G401.6 (cell line): Measurements from ENCODE around the gene ESYT3.
"Not testable (repeated sequence)": the region's sequence is repeated elsewhere in the genome, so short reads cannot be mapped to it uniquely, and the experiment has no call there.

ENCODE experiments used
- FAIRE-seq: peaks from 2 replicates; lab custom pipeline; 2012; peaks lifted over from hg19 to GRCh38; lab: Jason Lieb, UNC

Gene ESYT3

DNA sequence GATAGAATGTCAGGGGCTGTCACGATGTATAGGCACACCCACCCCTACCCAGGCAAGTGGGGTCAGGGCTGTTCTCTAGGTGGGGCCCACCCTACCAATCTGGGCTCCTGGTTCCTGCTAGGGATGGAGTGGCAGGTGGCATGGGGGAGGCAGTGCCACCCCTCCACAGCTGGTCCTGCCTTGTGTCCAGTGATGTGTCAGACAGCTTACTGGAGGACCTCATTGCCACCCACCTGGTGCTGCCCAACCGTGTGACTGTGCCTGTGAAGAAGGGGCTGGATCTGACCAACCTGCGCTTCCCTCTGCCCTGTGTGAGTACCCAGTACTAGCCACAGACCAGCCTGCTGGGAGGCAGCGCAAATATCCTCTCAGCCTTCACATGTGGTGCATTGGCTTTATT, 27.5 kb downstream of the ESYT3 start:
- no peak for FAIRE-seq

DNA sequence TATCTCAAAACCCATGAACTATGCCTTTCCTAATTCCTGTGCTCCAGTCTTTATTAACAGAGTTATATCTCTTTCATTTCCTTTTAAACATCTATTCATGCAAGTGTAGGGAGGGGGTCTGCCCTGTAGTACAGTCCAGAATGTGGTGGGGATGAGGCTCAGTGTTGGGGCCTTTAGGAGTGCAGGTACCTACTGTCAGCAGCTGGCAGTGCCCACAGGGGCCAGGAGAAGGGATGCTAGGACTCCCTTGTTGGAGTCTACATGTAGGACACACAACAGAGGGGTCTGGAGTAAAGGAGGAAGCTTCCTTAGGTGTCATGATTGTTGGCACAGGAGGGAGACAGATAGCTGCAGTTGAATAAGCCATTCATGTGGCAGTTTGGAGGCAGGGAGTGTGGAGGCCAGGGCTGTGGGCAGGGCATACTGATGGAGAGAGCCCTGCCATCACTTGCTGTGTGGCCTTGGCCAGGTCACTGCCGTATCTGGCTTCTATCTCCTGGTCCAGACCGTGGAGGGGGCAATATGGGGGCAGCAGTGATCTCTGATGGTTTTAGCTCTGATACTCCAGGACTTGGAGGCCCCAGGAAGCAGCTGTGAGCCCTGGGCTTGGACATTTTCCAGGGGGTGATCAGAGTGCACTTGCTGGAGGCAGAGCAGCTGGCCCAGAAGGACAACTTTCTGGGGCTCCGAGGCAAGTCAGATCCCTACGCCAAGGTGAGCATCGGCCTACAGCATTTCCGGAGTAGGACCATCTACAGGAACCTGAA, 29.5 kb downstream of the ESYT3 start:
- no peak for FAIRE-seq

DNA sequence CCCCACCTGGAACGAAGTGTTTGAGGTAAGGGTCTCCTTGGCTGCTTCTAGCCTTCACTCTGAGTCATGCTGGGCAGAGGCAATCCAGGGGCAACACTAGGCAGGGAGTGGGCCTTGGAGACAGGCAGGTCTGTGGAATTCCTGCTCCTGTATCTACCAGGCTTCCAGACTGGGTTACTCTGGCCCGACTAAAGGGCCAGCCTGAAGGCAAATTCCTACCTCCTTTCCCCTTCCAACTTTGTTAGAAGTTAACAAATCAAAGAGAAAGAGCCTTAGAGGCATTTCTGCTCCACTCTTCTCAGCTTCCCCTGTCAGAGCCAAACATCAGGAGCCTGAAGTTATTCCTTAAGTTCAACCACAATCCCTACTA, 30.1 kb downstream of the ESYT3 start:
- FAIRE-seq = no peak

DNA sequence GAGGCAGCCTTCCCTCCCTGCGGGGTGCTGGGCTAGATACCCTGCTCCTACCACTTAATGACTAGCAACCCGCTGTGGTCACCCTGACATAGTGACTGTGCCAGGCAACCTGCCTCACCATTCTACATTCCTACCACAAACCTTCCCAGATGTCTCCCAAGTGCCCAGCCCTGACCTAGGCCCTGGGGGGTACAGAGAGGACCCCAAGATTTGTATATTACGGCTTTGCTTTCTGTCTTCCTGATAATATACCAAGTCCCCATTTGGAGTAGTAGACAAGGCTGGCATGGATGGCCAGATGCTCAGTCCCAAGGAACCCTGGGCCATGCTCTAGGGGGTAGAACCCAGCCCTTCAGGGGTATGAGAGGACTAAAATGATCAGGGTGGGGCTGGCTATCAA, 31.0 kb downstream of the ESYT3 start:
- FAIRE-seq = no peak

DNA sequence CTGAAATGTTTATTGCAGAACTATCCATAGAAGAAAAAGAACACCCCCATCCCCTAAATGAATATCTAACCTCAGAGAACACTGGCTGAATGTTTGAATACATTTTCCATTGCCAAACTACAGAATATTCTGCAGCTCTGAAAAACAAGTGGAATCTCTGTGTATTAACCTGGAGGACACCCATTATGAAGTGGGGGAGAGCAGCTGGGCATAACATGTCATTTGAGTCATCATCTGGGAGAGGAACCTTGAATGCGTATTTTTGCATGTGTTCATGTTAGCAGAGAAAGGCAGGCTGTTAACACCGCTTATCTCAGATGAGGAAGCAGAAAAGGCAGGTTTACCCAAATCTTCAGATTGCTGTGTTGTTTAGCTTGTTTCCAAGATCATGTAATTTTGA, 31.5 kb downstream of the ESYT3 start:
- no peak for FAIRE-seq

DNA sequence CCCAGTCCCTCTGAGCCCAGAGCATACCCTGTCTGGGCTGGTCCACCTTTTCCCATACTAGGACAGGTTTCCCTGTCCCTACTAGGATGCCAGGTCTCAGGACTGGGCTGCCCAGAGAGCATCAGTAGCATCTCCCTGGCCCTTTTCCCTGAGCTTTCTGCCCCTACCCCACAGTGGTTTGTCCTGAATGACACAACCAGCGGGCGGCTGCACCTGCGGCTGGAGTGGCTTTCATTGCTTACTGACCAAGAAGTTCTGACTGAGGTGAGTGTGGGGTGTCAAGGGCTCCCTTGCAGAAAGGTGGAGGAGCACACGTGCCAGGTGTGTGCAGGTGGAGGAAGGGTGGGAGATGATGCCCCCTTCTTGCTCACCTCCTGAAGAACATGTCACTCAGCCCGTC, 33.5 kb downstream of the ESYT3 start:
- FAIRE-seq = no peak

DNA sequence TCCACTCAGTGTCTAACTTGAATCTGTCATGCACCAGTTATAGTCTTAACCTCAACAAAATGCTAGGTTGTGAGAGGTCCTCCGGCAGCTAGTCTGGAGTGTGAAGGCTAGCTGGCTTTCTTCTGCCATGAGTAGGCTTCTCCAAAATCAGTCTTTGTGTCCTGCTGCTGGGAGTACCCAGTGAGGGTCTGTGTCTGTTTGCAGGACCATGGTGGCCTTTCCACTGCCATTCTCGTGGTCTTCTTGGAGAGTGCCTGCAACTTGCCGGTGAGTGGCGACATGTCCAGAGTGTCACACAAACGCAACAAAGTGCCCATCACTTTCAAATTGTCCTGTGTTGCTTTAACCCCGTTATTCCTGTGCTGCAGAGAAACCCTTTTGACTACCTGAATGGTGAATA, 34.0 kb downstream of the ESYT3 start:
- no peak for FAIRE-seq

DNA sequence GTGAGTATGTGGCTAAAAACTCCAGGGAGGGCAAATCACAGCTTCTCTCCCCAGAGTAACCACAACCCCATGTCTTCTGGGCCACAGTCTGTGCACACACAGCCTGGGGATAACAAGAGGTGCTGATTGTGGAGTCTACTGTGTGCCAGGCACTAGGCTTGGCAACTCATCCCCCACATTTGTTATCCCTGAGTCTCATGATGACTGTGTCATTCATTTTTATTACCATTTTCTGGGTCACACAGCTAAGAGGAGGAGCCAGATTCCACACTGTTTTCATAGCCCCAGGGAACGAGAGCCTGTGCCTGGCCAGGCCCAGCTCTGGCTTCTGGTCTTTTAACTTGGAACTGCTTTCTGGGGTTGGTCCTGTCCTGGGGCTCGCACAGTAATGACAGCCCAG, 34.5 kb downstream of the ESYT3 start:
- no peak for FAIRE-seq

DNA sequence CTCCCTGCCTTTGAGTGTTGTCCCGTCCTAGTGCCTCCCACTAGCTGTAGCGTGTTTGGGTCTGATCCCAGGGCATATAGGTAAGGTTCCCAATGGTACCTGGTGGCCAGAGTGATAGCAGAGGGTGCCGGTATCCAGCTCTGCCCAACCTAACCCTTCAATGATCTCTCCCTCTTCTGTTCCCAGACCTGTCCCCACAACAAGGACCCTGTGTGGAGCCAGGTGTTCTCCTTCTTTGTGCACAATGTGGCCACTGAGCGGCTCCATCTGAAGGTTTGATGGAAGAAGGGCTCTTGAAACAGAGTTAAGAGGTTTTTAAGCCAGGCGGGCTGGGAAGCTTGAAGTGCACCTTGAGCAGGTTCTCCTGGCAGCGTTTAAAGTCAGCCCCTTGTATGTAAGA, 35.5 kb downstream of the ESYT3 start:
- FAIRE-seq = no peak

DNA sequence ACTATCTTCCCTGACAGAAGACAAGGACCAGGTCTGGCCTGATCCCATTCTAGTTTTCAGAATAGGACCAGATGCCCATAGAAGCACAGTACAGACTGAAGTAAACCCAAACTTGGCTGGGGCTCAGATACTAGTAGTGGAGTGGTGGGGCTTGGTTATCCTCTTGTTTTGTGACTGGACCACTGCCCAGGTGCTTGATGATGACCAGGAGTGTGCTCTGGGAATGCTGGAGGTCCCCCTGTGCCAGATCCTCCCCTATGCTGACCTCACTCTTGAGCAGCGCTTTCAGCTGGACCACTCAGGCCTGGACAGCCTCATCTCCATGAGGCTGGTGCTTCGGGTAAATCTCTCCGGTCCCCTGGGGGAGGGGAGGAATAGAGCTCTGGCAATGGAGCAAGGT, 36.3 kb downstream of the ESYT3 start:
- no peak for FAIRE-seq

DNA sequence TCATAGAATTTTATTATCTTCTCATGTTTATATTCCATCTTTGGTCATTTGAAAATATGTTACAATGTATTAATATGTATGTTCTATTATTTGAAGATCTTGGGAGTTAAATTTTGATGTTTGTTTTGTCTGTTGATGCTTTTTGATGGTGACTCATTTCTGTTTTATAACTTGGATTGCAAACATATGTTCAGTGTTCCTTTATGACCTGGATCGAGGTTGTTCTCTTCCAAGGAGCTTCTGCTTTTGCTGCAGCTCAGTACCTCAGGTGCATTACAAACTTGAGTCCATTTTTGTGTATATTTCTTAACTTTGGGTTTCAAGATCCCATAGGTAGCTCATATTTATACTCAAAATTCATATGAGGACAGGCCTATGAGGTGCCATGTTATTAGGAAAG, 37.1 kb downstream of the ESYT3 start:
- no peak for FAIRE-seq

DNA sequence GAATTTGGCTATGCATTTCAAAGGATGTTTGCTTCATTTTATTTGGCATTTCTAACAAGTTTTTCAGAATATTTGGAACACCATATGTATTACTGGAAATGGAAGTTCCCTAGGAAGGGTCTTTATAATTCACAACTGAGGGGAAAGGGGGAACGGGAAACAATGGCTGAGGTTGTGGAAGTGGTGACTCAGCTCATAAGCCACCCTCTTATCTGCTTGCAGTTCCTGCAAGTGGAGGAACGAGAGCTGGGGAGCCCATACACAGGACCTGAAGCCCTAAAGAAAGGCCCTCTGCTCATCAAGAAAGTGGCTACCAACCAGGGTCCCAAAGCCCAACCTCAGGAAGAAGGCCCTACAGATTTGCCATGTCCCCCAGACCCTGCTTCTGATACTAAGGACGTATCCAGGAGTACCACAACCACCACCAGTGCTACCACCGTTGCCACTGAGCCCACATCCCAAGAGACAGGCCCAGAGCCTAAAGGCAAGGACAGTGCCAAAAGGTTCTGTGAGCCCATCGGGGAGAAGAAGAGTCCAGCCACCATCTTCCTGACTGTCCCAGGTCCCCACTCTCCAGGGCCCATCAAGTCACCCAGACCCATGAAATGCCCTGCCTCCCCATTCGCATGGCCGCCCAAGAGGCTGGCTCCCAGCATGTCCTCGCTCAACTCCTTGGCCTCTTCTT, 37.9 kb downstream of the ESYT3 start:
- FAIRE-seq = no peak

DNA sequence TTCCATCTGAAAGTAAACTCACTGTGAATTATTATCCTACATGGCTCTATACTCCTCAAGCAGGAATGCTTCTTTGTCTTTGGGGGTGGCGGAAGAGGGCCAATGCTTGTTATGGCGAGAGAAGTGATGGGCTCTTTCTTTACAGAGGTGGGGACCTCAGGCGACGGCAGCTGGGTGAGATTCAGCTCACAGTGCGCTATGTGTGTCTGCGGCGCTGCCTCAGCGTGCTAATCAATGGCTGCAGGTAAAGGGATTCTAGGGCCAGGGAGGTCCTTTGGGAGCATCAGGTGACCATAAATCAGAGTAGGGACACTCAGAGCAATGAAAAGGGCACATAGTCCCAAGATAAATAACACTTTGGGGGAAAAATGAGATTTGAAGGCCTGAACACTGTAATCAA, 39.0 kb downstream of the ESYT3 start:
- FAIRE-seq = no peak

DNA sequence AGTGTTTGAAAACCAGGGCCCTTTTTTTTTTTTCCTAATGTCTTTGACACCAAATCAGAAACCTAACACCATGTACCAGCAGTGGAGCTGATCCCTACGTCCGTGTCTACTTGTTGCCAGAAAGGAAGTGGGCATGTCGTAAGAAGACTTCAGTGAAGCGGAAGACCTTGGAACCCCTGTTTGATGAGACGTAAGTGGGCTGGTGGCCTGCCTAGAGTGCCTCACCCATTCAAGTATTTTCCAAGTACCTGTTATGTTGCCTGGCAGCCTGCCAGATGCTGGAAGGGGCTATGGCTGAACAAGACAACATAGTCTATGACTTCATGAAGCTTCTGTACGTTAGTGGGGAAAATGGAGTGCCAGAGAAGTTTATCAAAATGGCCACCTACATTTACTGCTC, 39.7 kb downstream of the ESYT3 start:
- FAIRE-seq = no peak

DNA sequence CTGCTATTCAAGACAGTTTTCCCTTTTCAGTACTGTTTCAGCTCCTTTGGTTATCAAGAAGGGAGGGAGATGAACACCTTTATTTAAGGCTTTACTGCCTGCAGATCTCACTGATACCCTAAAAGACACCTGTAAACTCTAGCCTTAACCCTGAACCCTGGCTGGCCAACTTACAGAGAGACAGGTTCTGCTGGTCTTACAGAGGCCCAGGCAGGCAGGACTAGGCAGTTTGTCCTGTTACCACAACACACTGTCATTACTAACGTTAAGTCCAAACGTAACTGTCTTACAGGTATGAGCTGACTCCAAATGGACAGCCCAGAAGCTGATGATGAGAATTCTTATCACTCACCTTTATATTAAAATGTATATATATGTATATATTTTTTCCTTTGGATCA, 42.1 kb downstream of the ESYT3 start:
- no peak for FAIRE-seq

DNA sequence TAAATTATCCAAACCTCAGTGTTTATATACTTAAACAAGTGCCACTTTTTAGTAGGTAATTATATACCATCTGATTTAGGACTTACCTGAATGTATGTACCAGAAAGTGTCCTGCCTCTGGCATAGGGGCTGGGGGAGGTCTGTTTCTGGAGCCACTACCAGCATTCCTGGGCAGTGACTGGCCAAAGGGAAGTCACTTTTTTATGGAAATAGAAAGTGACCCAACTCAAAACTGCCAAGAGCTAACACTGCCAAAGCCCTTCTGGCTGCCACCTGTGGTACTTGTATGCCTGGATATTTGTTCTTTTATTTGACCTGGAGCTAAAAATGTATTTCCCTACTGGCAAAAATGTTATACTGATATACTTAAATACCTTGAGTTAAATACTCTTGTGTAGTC, 42.7 kb downstream of the ESYT3 start:
- no peak for FAIRE-seq

DNA sequence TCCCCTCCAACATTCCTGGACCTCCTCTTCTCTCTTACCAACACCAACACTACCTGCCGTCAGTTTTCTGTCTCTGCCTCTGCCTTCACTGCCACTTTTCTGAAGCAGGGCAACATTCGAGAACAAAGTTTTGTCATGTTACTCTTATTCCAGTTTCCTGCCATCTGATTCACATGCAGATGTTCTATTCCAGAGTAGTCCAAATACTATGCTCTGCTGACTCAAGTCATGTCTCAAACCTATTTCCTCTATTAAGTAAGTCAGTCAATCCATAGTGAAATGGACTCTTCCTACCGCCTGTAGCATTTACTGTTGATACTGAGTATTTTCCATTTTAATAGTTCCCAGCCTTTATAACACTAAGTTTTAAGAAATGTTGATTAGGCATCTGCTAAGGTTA, 43.4 kb downstream of the ESYT3 start:
- no peak for FAIRE-seq

DNA sequence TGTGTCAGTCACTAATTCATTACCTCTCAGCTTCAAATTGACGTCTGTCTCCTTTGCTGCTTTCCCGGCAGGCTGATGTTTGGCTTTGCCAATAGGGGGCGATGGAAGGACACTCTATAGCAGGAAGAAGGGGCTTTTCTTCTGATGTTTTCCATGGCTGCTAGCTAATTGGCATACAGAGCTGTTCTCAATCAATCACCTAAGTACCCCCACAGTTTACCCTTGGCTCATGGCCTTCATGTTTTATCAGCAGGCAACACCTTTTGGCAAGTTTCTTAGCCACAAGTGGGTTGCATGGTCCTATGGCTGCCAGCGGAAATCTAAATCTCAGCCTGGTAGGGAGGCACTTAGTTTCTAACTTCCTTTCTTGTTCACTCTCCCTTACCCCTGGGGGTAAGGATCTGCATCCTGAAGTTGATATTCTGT, 45.0 kb downstream of the ESYT3 start:
- FAIRE-seq = peak; percentile 89

DNA sequence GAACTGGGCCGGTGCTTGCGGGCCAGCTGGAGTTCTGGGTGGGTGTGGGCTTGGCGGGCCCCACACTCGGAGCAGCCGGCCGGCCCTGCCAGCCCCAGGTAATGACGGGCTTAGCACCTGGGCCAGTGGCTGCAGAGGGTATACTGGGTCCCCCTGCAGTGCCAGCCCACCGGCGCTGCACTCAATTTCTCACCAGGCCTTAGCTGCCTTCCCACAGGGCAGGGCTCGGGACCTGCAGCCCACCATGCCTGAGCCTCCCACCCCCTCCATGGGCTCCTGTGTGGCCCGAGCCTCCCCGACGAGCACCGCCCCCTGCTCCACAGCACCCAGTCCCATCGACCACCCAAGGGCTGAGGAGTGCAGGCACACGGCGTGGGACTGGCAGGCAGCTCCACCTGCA, 50.3 kb downstream of the ESYT3 start:
- FAIRE-seq = not testable (repeated sequence)

DNA sequence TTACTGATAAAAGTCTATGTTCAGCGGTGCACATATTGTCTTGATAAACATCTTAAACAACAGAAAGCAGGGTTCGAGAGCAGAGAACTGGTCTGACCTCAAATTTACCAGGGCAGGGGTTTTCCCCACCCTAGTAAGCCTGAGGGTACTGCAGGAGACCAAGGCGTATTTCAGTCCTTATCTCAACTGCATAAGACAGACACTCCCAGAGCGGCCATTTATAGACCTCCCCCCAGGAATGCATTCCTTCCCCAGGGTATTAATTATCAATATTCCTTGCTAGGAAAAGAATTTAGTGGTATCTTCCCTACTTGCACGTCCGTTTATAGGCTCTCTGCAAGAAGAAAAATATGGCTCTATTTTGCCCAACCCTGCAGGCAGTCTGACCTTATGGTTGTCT, 52.2 kb downstream of the ESYT3 start:
- not testable (repeated sequence) for FAIRE-seq

DNA sequence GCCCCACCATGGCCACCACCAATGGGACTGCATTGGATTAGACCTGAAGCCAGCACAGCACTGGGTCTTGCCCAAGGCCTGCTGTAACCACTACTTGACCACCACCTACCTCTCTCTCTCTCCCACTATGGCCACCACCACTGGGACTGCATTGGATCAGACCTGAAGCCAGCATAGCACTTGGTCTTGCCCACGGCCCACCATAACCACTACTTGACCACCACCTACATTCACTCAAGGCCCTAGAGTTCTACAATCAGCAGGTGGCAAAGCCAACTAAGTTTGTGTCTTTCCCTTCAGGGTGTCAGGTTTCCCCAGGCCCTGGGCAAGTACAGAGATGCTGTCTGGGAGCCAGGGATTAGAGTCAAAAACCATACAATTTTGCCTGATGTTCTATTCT, 57.6 kb downstream of the ESYT3 start:
- FAIRE-seq = no peak

DNA sequence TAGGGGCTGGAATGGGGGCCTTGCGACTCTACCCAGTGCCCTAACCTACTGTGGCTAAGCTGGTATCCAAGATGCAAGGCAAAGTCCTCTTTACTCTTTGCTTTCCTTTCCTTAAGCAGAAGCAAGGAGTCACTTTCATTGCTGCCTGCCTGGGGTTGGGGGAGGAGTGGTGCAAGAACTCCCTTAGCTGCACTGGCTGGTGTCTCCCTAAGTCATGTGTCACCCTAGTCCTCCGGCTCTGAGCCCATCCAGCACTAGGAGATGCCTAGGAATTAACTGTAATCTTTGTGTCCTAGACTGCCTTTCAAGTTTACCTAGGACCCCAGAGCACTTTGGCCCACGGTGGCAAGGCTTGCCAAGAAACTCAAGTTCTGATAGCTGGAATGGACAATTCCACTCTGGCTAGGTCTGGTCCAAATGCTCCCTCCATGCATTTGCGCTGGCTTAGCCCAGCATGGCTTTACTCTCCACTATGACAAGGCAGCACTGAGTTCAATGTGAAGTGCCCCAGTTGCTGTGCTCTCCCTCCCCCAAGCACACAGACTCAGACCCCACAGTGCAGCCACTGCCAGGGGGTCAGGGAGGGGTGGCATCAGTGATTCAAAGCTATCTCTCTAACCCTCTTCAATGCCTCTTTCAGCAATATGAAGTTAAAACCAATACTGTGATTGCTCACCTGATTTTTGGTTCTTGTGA, 58.7 kb downstream of the ESYT3 start:
- FAIRE-seq = no peak

DNA sequence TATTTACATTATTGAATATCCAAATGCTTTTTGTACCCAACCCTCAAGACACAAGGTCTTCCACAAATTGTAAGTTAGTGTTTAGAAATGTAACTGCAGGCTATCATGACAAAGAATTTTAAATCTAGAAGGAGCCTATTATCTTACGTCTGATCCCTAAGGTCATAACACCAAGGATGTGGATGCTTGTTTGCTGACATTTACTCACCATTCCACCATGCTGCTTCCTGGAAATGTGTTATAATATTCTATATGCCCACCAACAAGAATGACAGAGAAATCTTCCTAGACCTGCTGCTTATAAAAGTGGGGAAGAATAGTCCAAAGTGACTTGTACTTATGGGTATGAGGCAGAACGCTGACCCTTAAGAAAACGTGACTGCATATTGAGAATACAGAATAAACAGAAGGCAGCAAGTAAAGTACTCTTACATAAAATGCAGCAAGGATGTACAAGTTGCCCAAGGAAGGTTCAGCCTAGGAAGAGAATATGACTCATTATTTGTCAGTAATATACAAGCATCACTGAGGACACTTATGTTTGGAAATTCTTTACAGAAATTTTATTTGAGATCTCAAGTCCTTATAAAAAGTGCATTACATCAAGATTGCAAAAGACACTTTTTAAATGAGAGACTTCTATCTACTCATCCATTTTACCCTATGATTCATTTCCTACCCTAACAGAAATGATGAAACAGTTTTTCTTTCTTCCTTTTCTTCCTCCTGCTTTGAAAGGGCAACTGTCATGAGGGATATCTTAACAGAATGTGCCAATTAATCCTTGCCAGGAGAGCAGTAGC, 59.6 kb downstream of the ESYT3 start:
- no peak for FAIRE-seq
